B cell (primary cell): ENCODE results near the gene PCGF2.

ENCODE experiments used
- CTCF ChIP-seq: fragments of 200-600 bp; IDR thresholded peaks from one replicate; pipeline ENCODE4 v1.8.0; 2022; ENCODE audit warnings: antibody characterized with exemption, mild to moderate bottlenecking
- EZH2 ChIP-seq: IDR thresholded peaks from 2 replicates; pipeline ENCODE4 v1.6.1; 2012; ENCODE audit warnings: borderline replicate concordance, low read depth, mild to moderate bottlenecking, moderate library complexity, low read length; ENCODE audit not compliant: insufficient read depth, poor library complexity, severe bottlenecking

- TF ChIP-seq EZH2 (no peak), CTCF (no peak)
These were observed 41.0 kb upstream of the PCGF2 start for GRCh38 chr17:38789185-38789584.
